PC-3 (cell line): ENCODE results near the gene RAPGEF4.

Source experiments
- CTCF ChIP-seq: fragments of 300-600 bp; sonication (generic); conservative IDR thresholded peaks from 2 replicates; pipeline ENCODE4 v1.5.1; 2017; ENCODE audit warnings: antibody characterized with exemption, low read depth, mild to moderate bottlenecking, low read length
- EZH2 ChIP-seq: fragments of 300-600 bp; sonication (generic); IDR thresholded peaks from one replicate; pipeline ENCODE4 v1.6.1; 2017; ENCODE audit warnings: antibody characterized with exemption, mild to moderate bottlenecking, low read length; ENCODE audit not compliant: unreplicated experiment

GRCh38 chr2:172734711-172735581, 699 bp upstream of the RAPGEF4 start:
- TF ChIP-seq CTCF: no peak
- TF ChIP-seq EZH2: no peak
